Hematopoietic multipotent progenitor cell treated with erythropoietin and hydrocortisone succinate and interleukin-3 and kit ligand, for 4 days (in vitro differentiated cells): ENCODE results near the gene LRRC14B.

ENCODE experiments used
- DNase-seq: peaks from one replicate; pipeline ENCODE4 v3.0.0-alpha.2; 2015

LRRC14B gene

GRCh38 chr5:191036-191948, at the start of gene LRRC14B:
Gene LRRC14B (plus strand): TSS chr5:191495. CDS start chr5:191539, 44 bp downstream.
- DNase-seq = peak; percentile 24

- no peak for DNase-seq
Measured at GRCh38 chr5:141761-142160, 49.5 kb upstream of the LRRC14B start.

GRCh38 chr5:142246-142810, 49.0 kb upstream of the LRRC14B start:
- no peak for DNase-seq

DNA sequence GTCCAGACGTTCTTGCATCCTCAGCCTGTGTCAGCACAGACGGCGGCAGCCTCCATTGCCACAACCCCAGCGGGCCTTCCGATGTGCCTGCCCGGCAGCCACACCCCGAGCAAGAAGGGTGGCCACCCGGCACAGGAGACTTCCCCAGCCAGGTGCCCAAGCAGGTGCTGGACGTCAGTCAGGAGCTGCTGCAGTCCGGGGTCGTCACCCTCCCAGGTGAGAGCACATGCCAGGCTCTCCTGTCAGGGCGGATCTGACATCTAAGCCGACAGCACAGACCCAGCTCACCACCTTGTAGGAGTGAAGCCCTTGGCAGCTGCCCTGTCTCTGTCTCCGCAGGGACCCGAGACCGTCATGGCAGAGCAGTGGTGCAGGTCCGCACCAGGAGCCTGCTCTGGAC, 48.3 kb upstream of the LRRC14B start:
- DNase-seq = no peak

DNA sequence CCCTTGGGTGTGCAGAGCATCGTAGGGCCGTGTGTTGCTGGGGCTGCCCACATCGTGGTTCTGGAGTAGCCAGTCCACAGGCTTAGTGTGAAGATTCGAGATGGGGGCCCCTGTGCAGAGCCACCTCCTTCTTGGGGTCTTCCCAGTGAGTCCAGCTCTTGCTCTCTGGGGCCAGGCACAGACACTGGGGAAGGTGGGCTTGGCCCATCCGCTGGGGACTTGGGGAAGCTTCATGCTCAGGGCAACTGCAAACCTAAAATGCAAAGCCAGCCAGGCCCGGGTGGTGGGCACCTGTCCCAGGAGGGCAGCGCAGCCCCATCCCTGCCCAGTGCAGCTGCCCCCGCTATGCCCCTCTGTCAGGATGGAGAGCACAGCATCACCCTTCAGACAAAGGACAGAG, 46.4 kb upstream of the LRRC14B start:
- DNase-seq = no peak

- DNase-seq = no peak
Measured at GRCh38 chr5:145585-146323, 45.5 kb upstream of the LRRC14B start.

DNA sequence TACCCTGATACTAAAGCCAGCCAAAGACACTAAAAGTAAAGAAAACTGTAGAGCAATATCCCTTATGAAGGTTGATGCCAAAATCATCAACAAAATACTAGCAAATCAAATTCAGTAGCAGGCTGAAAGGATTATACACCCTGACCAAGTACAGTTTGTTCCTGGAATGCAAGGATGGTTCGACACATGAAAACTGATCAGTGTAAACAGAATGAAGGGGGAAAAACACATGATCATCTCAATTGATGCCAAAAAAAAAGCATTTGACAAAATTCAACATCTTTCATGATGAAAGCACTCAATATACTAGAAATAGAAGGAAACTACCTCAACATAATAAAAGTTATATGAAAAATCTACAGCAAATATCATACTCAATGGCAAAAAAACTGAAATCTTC, 43.5 kb upstream of the LRRC14B start:
- no peak for DNase-seq

- no peak for DNase-seq
Measured at GRCh38 chr5:149745-150485, 41.4 kb upstream of the LRRC14B start.

- DNase-seq = no peak
Measured at GRCh38 chr5:150746-151145, 40.5 kb upstream of the LRRC14B start.

- DNase-seq = no peak
Measured at GRCh38 chr5:152077-152476, 39.2 kb upstream of the LRRC14B start.

DNA sequence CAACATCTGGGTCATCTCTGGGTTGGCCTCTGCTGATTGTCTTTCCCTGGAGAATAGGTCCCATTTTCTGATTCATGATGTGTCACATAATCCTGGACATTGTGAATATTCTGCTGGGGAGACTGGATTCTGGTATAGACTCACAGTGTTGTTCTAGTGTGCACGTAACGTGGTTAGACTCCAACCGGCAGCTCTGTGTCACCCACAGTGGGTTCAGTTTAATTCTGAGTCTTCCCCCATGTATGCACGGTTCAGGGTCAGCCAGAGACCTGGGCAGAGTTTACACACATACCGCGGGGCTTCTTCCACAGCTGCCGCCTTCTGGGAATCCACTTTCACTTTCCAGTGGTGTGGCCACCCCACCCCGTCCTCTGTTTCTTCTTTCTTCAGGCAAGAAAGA, 38.0 kb upstream of the LRRC14B start:
- no peak for DNase-seq

- DNase-seq = no peak
Measured at GRCh38 chr5:154236-154635, 37.1 kb upstream of the LRRC14B start.

- no peak for DNase-seq
Measured at GRCh38 chr5:154826-155225, 36.5 kb upstream of the LRRC14B start.

GRCh38 chr5:155651-156410, 35.5 kb upstream of the LRRC14B start:
- no peak for DNase-seq

DNA sequence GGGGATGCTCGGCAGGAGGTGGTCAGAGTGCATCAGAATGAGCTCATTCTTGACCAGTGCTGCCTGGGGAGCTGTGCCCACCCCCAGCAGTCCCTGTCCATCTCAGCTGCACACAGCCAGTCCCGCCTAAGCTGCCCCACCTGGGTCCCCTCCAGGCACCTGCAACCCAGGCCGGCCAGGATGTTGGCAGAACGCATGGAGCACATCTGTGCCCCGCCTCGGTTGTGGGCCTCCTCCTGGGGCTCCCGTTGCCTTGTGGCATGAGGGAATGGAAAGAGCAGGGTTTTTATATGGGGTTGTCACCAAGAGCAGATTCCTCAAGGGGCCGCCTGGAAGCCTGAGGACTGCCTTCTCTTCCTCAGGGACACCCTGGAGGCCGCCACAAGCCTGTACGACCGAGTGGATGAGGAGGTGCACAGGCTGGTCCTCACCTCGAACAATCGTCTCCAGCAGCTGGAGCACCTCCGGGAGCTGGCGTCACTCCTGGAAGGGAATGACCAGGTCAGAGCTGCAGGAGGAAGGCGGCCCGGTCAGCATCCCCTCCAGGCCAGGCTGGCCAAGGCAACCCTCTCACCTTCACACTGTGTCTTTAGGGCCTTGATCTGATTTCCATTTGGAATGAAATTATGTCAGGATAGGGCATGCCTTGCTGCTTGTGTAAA, 34.8 kb upstream of the LRRC14B start:
- no peak for DNase-seq

DNA sequence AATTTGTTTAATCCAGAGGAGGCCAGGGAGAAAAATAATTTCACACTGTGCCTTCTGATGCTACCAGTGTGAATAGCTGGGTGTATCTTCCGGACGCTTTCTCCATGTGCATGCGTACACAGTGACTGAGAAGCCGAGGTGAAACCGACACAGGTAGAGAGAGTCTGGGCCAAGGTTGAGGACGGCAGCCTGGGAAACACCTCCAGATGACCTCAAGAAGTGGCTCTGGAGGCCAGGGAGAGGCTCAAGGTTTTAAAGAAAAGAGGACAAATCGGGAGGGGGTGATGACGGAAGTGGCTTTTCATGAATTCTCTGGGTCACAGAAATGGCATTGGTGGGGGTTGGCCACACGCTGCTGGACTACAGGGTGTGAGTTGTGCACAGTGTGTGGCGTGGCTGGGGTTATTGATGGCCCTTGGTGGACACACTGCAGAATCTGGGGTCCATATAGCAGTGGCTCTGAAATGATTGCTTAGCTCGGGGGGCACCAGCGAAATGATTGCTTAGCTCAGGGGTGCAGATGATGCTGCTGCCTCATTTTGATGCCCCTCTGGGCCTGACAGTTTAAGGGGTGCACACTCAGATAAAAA, 34.1 kb upstream of the LRRC14B start:
- no peak for DNase-seq

- no peak for DNase-seq
Measured at GRCh38 chr5:157801-158200, 33.5 kb upstream of the LRRC14B start.

DNA sequence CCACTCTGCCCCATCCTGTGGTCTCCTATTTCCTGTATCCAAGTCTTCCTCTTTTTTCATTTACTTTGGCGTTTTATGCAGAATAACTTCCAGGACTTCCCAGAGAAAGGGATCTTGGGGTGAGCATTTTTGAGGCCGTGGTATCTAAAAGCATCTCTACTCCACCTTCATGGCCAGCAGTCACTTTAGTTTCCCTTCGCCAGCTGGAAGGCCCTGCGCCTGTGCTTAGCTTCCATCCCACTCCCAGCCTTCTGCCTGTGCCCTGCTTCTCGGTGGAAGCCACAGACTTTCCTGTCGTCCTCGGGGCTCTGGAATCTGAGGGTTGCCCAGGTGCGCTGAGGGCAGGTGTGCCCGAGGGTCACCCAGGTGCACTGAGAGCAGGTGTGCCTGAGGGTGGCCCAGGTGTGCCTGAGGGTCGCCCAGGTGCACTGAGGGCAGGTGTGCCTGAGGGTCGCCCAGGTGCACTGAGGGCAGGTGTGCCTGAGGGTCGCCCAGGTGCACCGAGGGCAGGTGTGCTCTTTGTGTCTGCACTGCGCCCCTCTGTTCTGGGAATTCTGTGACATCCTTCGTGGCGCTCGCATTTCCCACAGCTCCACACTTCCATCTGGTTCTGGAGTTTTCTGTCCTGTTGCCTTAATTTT, 32.4 kb upstream of the LRRC14B start:
- DNase-seq = no peak

DNA sequence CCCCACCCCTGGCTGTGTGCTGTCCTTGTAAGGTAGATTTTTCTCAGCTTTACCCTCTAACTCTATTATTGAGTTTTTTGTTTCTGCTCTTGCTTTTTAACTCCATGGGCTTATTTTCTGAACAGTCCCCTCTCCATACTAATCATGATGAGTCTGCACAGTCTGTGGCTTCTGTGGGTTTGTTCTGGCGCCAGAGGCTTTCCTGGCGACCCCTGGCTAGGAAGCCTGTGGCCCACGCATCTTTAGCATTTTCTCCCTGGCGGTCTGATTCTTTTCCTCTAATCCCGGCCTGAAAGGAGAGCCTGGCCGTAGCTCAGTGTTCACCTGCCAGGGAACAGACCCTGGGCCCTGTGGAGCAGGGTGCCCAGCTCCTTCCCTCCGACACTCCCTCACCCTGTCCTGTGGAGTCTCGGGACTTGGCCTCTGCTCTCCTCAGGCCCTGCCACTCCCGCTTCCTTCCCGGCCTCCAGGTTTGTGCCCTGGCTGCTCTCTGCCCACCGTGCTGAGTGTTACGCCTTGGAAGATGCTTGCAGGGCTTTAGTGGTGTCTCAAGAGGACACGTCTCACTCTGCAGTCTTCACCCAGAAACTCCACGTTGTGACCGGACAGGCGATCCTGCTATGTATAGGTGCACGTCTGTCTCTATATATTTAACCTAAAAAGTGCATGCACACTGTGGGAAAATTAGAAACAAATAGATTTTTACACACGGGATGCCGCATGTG, 31.7 kb upstream of the LRRC14B start:
- DNase-seq = peak; percentile 34

GRCh38 chr5:160173-160510, 31.2 kb upstream of the LRRC14B start:
- no peak for DNase-seq
